ENCODE measurements around the gene NOTCH2. TPM values are rescaled to one million over a fixed set of nuclear protein-coding genes. Genes with fewer than 3 reads are reported as not detected.
"Not testable (repeated sequence)": the region's sequence is repeated elsewhere in the genome, so short reads cannot be mapped to it uniquely, and the experiment has no call there.

The NOTCH2 gene
- polyA plus RNA-seq, 3 donors = 47.3 to 108 (median 86.6) TPM

DNA sequence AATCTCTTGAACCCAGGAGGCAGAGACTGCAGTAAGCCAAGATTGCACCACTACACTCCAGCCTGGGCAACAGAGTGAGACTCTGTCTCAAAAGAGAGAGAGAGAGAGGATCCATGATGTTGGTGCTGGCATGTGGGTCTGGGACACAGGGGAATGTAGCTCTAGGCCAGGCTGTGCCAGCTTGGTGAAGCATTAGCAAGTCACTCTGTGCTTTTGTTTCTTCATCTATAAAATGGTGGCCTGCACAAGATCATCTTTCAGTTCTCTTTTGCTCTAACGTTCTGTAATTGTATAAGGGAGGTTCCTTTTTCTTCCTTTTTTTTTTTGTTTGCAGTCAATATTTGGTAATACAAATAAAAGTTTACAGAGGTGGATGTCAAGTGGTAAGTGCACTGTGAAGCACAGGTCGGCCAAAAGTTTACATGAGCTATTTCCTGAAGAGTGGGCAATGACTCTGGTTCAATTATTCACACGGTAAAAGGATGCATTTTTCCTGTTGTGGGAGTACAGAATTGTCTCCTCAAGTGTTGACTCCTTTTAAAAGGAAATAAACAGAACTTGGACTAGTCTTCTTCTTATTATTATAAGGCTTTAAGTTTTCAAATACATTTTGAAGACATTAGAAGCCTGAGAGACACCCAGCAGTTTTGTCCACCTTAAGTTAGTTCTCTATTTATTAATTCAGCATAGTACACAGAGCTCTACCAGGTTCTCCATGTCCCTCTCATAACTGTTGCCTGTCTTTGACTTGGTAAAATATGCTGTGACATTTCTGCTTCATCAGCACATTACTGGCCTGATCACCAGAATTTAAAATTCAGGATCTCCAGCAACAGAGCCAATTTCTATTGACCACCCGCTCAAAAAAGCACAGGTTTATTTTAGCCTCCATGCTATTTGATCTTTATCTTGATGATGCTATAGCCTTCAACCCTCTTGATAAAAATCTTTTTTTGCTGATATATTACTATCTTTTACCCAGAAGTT, 23.1 kb upstream of the NOTCH2 start:
- intact Hi-C loops (cut with micrococcal nuclease); H3K27me3 ChIP-seq (ENCODE audit: control insufficient read depth in 2 of 2, insufficient read depth in 2 of 2, low read length in 2 of 2); H3K4me3 ChIP-seq (replicated peaks in 1 of 3; ENCODE audit: low read depth in 2 of 3, low read length in 3 of 3); H3K4me2 ChIP-seq (replicated peaks; ENCODE audit: extremely low read depth, low read length, poor library complexity, severe bottlenecking); H3K9me3 Mint-ChIP-seq; H3K9me3 ChIP-seq (replicated peaks in 1 of 2; ENCODE audit: control insufficient read depth in 1 of 2, insufficient read depth in 1 of 2, low read length in 2 of 2); H3K27me3 Mint-ChIP-seq (ENCODE audit: low read depth in 3 of 3); H4K20me1 ChIP-seq (ENCODE audit: insufficient read depth, low read length); H3K4me3 Mint-ChIP-seq; H3K4me1 ChIP-seq (ENCODE audit: control insufficient read depth in 1 of 2, insufficient read depth in 2 of 2, low read length in 2 of 2); H3K36me3 Mint-ChIP-seq; H2AFZ ChIP-seq (ENCODE audit: insufficient read depth, low read depth, low read length, poor library complexity, severe bottlenecking); H3K36me3 ChIP-seq (replicated peaks in 1 of 2; ENCODE audit: control insufficient read depth in 1 of 2, insufficient read depth in 2 of 2, low read length in 2 of 2); H3K9ac ChIP-seq (ENCODE audit: insufficient read depth, low read length, poor library complexity, severe bottlenecking); H3K79me2 ChIP-seq (ENCODE audit: insufficient read depth, low read length): not testable (repeated sequence)
- peak in 2 of 3 donors; percentile 8 to 23 for DNase-seq
- H3K27ac ChIP-seq (ENCODE audit: low read depth in 1 of 2, low read length in 2 of 2) = peak overlapping the region; percentile 47 to 48
- Mint-ChIP-seq H3K27ac (peak overlapping the region in 6 of 7 donors; percentile 45 to 68 (median 54)), H3K4me1 (peaks cover 16% of the 10 kb centered on the region)
- WGBS (ENCODE audit: insufficient coverage) = 100% methylated on average over 1 of the region's 4 CpGs

DNA sequence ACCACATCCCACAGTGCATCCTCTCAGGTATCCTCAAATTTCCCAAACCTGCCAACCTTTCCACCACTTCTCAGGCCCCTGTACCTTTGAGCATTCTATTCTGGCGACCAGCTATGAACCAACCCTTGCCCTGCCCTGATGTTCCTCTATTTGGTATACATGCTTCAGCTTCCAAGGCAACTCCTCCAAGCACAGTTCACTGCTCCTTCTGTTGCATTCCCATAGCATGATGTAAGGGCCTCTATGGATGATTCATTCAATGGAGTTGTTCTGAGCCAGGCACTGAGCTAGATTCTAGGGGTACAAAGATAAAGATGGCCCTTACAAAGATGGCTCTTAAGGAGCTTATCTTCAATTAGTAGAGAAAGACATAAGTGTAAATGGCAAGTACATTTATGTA, 21.4 kb upstream of the NOTCH2 start:
- H3K36me3 ChIP-seq (replicated peaks in 1 of 2; ENCODE audit: control insufficient read depth in 1 of 2, insufficient read depth in 2 of 2, low read length in 2 of 2); H3K4me2 ChIP-seq (replicated peaks; ENCODE audit: extremely low read depth, low read length, poor library complexity, severe bottlenecking); H3K9ac ChIP-seq (ENCODE audit: insufficient read depth, low read length, poor library complexity, severe bottlenecking); H3K4me3 ChIP-seq (replicated peaks in 1 of 3; ENCODE audit: low read depth in 2 of 3, low read length in 3 of 3); H3K4me3 Mint-ChIP-seq; H3K9me3 Mint-ChIP-seq; DNase-seq; H3K4me1 ChIP-seq (ENCODE audit: control insufficient read depth in 1 of 2, insufficient read depth in 2 of 2, low read length in 2 of 2); H3K36me3 Mint-ChIP-seq; H3K9me3 ChIP-seq (replicated peaks in 1 of 2; ENCODE audit: control insufficient read depth in 1 of 2, insufficient read depth in 1 of 2, low read length in 2 of 2); H3K27me3 Mint-ChIP-seq (ENCODE audit: low read depth in 3 of 3); H3K27me3 ChIP-seq (ENCODE audit: control insufficient read depth in 2 of 2, insufficient read depth in 2 of 2, low read length in 2 of 2); H4K20me1 ChIP-seq (ENCODE audit: insufficient read depth, low read length); H3K27ac Mint-ChIP-seq; H3K79me2 ChIP-seq (ENCODE audit: insufficient read depth, low read length); H2AFZ ChIP-seq (ENCODE audit: insufficient read depth, low read depth, low read length, poor library complexity, severe bottlenecking); intact Hi-C loops (cut with micrococcal nuclease); H3K27ac ChIP-seq (ENCODE audit: low read depth in 1 of 2, low read length in 2 of 2): not testable (repeated sequence)
- peaks cover 16% of the 10 kb centered on the region for H3K4me1 Mint-ChIP-seq
- WGBS (ENCODE audit: insufficient coverage) = no CpG with 5 or more reads among the region's 1 CpG

DNA sequence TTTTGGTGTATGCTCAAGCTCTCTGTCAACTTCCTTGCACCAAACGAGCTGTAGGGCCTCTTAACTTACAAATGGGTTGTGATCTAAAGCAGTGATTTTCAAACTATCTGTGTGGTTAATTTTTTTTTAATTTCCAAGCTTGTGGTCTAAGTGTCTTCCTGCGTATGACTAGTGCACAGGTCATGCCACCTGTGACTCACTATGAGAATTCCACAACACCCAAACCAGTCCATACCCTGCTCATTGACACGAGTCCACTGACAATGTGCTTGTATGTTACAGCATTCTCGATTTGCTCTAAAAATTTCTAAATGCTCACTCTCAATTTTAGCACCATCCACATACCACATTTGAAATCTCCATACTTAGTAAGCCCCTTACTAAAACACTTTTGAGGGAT, 18.5 kb upstream of the NOTCH2 start:
- DNase-seq = peak; percentile 56 to 84 (median 59)
- H3K4me3 ChIP-seq (replicated peaks in 1 of 3; ENCODE audit: low read depth in 2 of 3, low read length in 3 of 3); H2AFZ ChIP-seq (ENCODE audit: insufficient read depth, low read depth, low read length, poor library complexity, severe bottlenecking); H3K27me3 ChIP-seq (ENCODE audit: control insufficient read depth in 2 of 2, insufficient read depth in 2 of 2, low read length in 2 of 2); H3K27me3 Mint-ChIP-seq (ENCODE audit: low read depth in 3 of 3); intact Hi-C loops (cut with micrococcal nuclease); H3K4me2 ChIP-seq (replicated peaks; ENCODE audit: extremely low read depth, low read length, poor library complexity, severe bottlenecking); H3K9me3 ChIP-seq (replicated peaks in 1 of 2; ENCODE audit: control insufficient read depth in 1 of 2, insufficient read depth in 1 of 2, low read length in 2 of 2); H3K27ac ChIP-seq (ENCODE audit: low read depth in 1 of 2, low read length in 2 of 2); H3K9ac ChIP-seq (ENCODE audit: insufficient read depth, low read length, poor library complexity, severe bottlenecking); H3K4me1 ChIP-seq (ENCODE audit: control insufficient read depth in 1 of 2, insufficient read depth in 2 of 2, low read length in 2 of 2); H3K4me3 Mint-ChIP-seq; H3K79me2 ChIP-seq (ENCODE audit: insufficient read depth, low read length); H3K36me3 ChIP-seq (replicated peaks in 1 of 2; ENCODE audit: control insufficient read depth in 1 of 2, insufficient read depth in 2 of 2, low read length in 2 of 2); H3K9me3 Mint-ChIP-seq; H4K20me1 ChIP-seq (ENCODE audit: insufficient read depth, low read length); H3K36me3 Mint-ChIP-seq; H3K27ac Mint-ChIP-seq: not testable (repeated sequence)
- H3K4me1 Mint-ChIP-seq = peaks cover 18% of the 10 kb centered on the region
- WGBS (ENCODE audit: insufficient coverage) = 78% methylated on average over 2 of the region's 4 CpGs

DNA sequence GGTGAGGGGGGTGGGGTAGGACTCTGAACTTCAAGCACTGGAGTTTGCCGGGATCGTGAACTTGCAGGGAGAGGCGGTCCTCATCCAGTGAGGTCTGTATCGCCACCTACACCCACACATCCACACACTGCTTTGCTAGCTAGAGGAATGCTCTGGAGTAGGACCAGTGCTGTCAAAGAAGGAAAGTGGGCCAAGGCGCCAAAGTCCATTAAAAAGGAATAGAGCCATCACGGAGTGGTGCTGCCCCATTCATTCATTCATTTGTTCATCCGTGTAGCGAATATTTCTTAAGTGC, 405 bp upstream of the NOTCH2 start:
- H3K79me2 ChIP-seq (ENCODE audit: insufficient read depth, low read length) = peaks cover 28% of the 10 kb centered on the region
- H3K36me3 Mint-ChIP-seq; H3K4me3 ChIP-seq (replicated peaks in 1 of 3; ENCODE audit: low read depth in 2 of 3, low read length in 3 of 3); H3K27ac Mint-ChIP-seq; H3K27me3 ChIP-seq (ENCODE audit: control insufficient read depth in 2 of 2, insufficient read depth in 2 of 2, low read length in 2 of 2); H3K4me2 ChIP-seq (replicated peaks; ENCODE audit: extremely low read depth, low read length, poor library complexity, severe bottlenecking); H3K4me1 ChIP-seq (ENCODE audit: control insufficient read depth in 1 of 2, insufficient read depth in 2 of 2, low read length in 2 of 2); H3K27me3 Mint-ChIP-seq (ENCODE audit: low read depth in 3 of 3); H3K9me3 ChIP-seq (replicated peaks in 1 of 2; ENCODE audit: control insufficient read depth in 1 of 2, insufficient read depth in 1 of 2, low read length in 2 of 2); intact Hi-C loops (cut with micrococcal nuclease); H2AFZ ChIP-seq (ENCODE audit: insufficient read depth, low read depth, low read length, poor library complexity, severe bottlenecking); H4K20me1 ChIP-seq (ENCODE audit: insufficient read depth, low read length); H3K9me3 Mint-ChIP-seq; H3K9ac ChIP-seq (ENCODE audit: insufficient read depth, low read length, poor library complexity, severe bottlenecking); H3K27ac ChIP-seq (ENCODE audit: low read depth in 1 of 2, low read length in 2 of 2); H3K36me3 ChIP-seq (replicated peaks in 1 of 2; ENCODE audit: control insufficient read depth in 1 of 2, insufficient read depth in 2 of 2, low read length in 2 of 2); H3K4me3 Mint-ChIP-seq; DNase-seq: not testable (repeated sequence)
- no CpG with 5 or more reads among the region's 8 CpGs for WGBS (ENCODE audit: insufficient coverage)
- H3K4me1 Mint-ChIP-seq = peaks cover 12% of the 10 kb centered on the region
